WTC11 (cell line): Measurements from ENCODE around the gene GRM5.

ENCODE experiments used
- ELF4 ChIP-seq: sonication (generic); formaldehyde crosslinking; IDR thresholded peaks from 2 replicates; pipeline ENCODE4 v1.8.1; 2022; ENCODE audit warnings: low read depth, mild to moderate bottlenecking, moderate library complexity, missing genetic modification reagents
- RELA ChIP-seq: sonication (generic); formaldehyde crosslinking; IDR thresholded peaks from 2 replicates; pipeline ENCODE4 v1.8.1; 2022; ENCODE audit warnings: missing genetic modification reagents, mild to moderate bottlenecking, borderline replicate concordance
- SP1 ChIP-seq: sonication (generic); formaldehyde crosslinking; conservative IDR thresholded peaks from 2 replicates; pipeline ENCODE4 v1.8.1; 2022; ENCODE audit warnings: missing genetic modification reagents
- TEAD4 ChIP-seq: sonication (generic); formaldehyde crosslinking; IDR thresholded peaks from 2 replicates; pipeline ENCODE4 v1.8.0; 2022; ENCODE audit warnings: mild to moderate bottlenecking, missing genetic modification reagents
- TP53 ChIP-seq: sonication (generic); formaldehyde crosslinking; IDR thresholded peaks from 2 replicates; pipeline ENCODE4 v1.8.1; 2023; ENCODE audit warnings: mild to moderate bottlenecking, missing genetic modification reagents
- ZNF121 ChIP-seq: sonication (generic); formaldehyde crosslinking; IDR thresholded peaks from 2 replicates; pipeline ENCODE4 v1.8.0; 2023; ENCODE audit warnings: missing genetic modification reagents
- ZNF219 ChIP-seq: sonication (generic); formaldehyde crosslinking; IDR thresholded peaks from 2 replicates; pipeline ENCODE4 v1.8.0; 2023; ENCODE audit warnings: missing genetic modification reagents, mild to moderate bottlenecking, borderline replicate concordance
- TF ChIP-seq, protein P1 (sequence below): fragments of 200-600 bp; IDR thresholded peaks from 2 replicates; pipeline ENCODE4 v1.8.0; 2022; ENCODE audit warnings: antibody characterized with exemption
- TF ChIP-seq, protein P2 (sequence below): sonication (generic); formaldehyde crosslinking; IDR thresholded peaks from 2 replicates; pipeline ENCODE4 v1.8.0; 2023; ENCODE audit warnings: missing genetic modification reagents
- TF ChIP-seq, protein P3 (sequence below): sonication (generic); formaldehyde crosslinking; IDR thresholded peaks from 2 replicates; pipeline ENCODE4 v1.8.0; 2022; ENCODE audit warnings: mild to moderate bottlenecking, missing genetic modification reagents
- TF ChIP-seq, protein P4 (sequence below): sonication (generic); formaldehyde crosslinking; IDR thresholded peaks from 2 replicates; pipeline ENCODE4 v1.8.1; 2023; ENCODE audit warnings: mild to moderate bottlenecking, missing genetic modification reagents, moderate library complexity
- TF ChIP-seq, protein P5 (sequence below): sonication (generic); formaldehyde crosslinking; IDR thresholded peaks from 2 replicates; pipeline ENCODE4 v1.8.0; 2022; ENCODE audit warnings: mild to moderate bottlenecking, missing genetic modification reagents

DNA sequence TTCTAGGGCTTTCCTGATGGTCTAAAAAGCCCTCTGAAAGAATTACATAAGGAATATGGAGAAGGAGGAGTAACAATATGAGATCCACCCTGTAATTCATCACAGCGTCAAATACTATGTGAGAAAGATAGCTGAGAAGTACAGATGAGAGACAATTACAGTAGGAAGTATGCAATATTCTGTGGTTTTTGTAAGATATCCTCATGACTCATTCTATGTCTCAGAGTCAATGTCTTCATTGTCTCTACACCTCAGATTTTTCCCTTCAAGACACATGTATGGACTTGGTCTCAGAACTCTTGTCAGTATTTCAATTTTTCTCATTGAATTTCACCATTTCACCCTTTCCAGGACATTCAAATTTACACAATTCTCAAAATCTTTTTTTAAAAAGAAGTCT is 385.0 kb downstream of the GRM5 start:
- TF ChIP-seq SP1 (CRISPR knock-in tag) (no peak), ZNF121 (CRISPR knock-in tag) (no peak), TP53 (no peak), TEAD4 (no peak), RELA (no peak), ELF4 (CRISPR knock-in tag) (no peak), ZNF219 (CRISPR knock-in tag) (no peak)
- TF ChIP-seq, protein P1, sequence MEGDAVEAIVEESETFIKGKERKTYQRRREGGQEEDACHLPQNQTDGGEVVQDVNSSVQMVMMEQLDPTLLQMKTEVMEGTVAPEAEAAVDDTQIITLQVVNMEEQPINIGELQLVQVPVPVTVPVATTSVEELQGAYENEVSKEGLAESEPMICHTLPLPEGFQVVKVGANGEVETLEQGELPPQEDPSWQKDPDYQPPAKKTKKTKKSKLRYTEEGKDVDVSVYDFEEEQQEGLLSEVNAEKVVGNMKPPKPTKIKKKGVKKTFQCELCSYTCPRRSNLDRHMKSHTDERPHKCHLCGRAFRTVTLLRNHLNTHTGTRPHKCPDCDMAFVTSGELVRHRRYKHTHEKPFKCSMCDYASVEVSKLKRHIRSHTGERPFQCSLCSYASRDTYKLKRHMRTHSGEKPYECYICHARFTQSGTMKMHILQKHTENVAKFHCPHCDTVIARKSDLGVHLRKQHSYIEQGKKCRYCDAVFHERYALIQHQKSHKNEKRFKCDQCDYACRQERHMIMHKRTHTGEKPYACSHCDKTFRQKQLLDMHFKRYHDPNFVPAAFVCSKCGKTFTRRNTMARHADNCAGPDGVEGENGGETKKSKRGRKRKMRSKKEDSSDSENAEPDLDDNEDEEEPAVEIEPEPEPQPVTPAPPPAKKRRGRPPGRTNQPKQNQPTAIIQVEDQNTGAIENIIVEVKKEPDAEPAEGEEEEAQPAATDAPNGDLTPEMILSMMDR = no peak
- TF ChIP-seq, protein P2, sequence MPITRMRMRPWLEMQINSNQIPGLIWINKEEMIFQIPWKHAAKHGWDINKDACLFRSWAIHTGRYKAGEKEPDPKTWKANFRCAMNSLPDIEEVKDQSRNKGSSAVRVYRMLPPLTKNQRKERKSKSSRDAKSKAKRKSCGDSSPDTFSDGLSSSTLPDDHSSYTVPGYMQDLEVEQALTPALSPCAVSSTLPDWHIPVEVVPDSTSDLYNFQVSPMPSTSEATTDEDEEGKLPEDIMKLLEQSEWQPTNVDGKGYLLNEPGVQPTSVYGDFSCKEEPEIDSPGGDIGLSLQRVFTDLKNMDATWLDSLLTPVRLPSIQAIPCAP (CRISPR knock-in tag) = no peak
- TF ChIP-seq, protein P3, sequence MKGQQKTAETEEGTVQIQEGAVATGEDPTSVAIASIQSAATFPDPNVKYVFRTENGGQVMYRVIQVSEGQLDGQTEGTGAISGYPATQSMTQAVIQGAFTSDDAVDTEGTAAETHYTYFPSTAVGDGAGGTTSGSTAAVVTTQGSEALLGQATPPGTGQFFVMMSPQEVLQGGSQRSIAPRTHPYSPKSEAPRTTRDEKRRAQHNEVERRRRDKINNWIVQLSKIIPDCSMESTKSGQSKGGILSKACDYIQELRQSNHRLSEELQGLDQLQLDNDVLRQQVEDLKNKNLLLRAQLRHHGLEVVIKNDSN (CRISPR knock-in tag) = no peak
- TF ChIP-seq, protein P4, sequence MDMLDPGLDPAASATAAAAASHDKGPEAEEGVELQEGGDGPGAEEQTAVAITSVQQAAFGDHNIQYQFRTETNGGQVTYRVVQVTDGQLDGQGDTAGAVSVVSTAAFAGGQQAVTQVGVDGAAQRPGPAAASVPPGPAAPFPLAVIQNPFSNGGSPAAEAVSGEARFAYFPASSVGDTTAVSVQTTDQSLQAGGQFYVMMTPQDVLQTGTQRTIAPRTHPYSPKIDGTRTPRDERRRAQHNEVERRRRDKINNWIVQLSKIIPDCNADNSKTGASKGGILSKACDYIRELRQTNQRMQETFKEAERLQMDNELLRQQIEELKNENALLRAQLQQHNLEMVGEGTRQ (CRISPR knock-in tag) = no peak
- TF ChIP-seq, protein P5, sequence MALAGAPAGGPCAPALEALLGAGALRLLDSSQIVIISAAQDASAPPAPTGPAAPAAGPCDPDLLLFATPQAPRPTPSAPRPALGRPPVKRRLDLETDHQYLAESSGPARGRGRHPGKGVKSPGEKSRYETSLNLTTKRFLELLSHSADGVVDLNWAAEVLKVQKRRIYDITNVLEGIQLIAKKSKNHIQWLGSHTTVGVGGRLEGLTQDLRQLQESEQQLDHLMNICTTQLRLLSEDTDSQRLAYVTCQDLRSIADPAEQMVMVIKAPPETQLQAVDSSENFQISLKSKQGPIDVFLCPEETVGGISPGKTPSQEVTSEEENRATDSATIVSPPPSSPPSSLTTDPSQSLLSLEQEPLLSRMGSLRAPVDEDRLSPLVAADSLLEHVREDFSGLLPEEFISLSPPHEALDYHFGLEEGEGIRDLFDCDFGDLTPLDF (CRISPR knock-in tag) = no peak
